Tibial nerve (tissue), 4 donors: Measurements from ENCODE around the gene ZSCAN2. TPM values are rescaled to one million over a fixed set of nuclear protein-coding genes. Genes with fewer than 3 reads are reported as not detected.

Experiments
- DNase-seq, 2 donors: peaks; one replicate each; pipeline ENCODE4 v3.0.0-alpha.2; 2019; ENCODE audit warnings: low spot score in 2 of 2
- H3K27ac ChIP-seq, 4 donors: fragments of 200-600 bp; sonication (generic) in 3 of 4; one replicate each; pipeline ENCODE4 v1.5.1; 2017 to 2019; ENCODE audit warnings: mild to moderate bottlenecking in 1 of 4
- H3K27me3 ChIP-seq, 2 donors: fragments of 200-600 bp; sonication (generic) in 1 of 2; one replicate each; pipeline versions ENCODE4 v1.5.1 to v1.6.0; 2017 to 2019
- H3K36me3 ChIP-seq, 3 donors: fragments of 200-600 bp; sonication (generic); one replicate each; pipeline ENCODE4 v1.5.1; 2018 to 2019
- H3K4me1 ChIP-seq, 4 donors: fragments of 200-600 bp; sonication (generic) in 3 of 4; one replicate each; pipeline ENCODE4 v1.5.1; 2017 to 2019
- H3K4me3 ChIP-seq, 4 donors: fragments of 200-600 bp; sonication (generic) in 3 of 4; one replicate each; pipeline ENCODE4 v1.5.1; 2017 to 2019; ENCODE audit warnings: mild to moderate bottlenecking in 1 of 4, moderate library complexity in 1 of 4
- H3K9me3 ChIP-seq, 4 donors: fragments of 200-600 bp; sonication (generic) in 3 of 4; one replicate each; pipeline ENCODE4 v1.5.1; 2017 to 2019
- CTCF ChIP-seq, 5 experiments: fragments of 200-600 bp in 3 of 5; fragments of 450-650 bp in 2 of 5; sonication (generic) in 3 of 5; IDR thresholded peaks; one replicate each; pipeline ENCODE4 v1.5.1; 2016 to 2019; ENCODE audit warnings: antibody characterized with exemption in 5 of 5, mild to moderate bottlenecking in 3 of 5, moderate library complexity in 2 of 5
- EP300 ChIP-seq, 2 donors: sonication (generic); formaldehyde crosslinking; IDR thresholded peaks; one replicate each; pipeline ENCODE4 v1.6.1; 2017; ENCODE audit warnings: antibody characterized with exemption in 2 of 2, mild to moderate bottlenecking in 1 of 2
- POLR2A ChIP-seq, 2 donors: fragments of 450-650 bp; IDR thresholded peaks; one replicate each; pipeline ENCODE4 v1.6.1; 2017; ENCODE audit warnings: antibody characterized with exemption in 2 of 2, mild to moderate bottlenecking in 2 of 2, moderate library complexity in 2 of 2
- WGBS, 2 donors: methylation state at CpG; one replicate each; pipeline ENCODE4 v1.1.5; 2018; 5-methylcytosine and 5-hydroxymethylcytosine counted together
- total RNA-seq, 4 donors: library from RNA; depleted of rRNA; stranded (reverse); fragments of >200 nt; gene quantifications; one replicate each; pipeline ENCODE4 v1.1.0, GENCODE V29; 2016

The ZSCAN2 gene
- total RNA-seq, 4 donors from 2014 or later: 4.1 to 7.2 (median 5.2) TPM

GRCh38 chr15:84658788-84659411, 58.1 kb downstream of the ZSCAN2 start:
- H3K4me3 ChIP-seq: peak overlapping the region; percentile 48 to 66 (median 58)
- 40% methylated on average over 7 of the region's 7 CpGs for WGBS, 2 donors
- no peaks in the 10 kb centered on the region for H3K27me3 ChIP-seq
- H3K4me1 ChIP-seq: peaks cover 0 to 34% (median 9%) of the 10 kb centered on the region in 4 donors
- no peaks in the 10 kb centered on the region for H3K9me3 ChIP-seq
- DNase-seq: no peak
- peak overlapping the region; percentile 75 to 93 (median 80) for H3K27ac ChIP-seq
- no peaks in the 10 kb centered on the region for H3K36me3 ChIP-seq
- TF ChIP-seq POLR2A (IDR thresholded peaks at IDR 0.05): no peak
- no peak for TF ChIP-seq CTCF (IDR thresholded peaks at IDR 0.05)
- no peak for TF ChIP-seq EP300 (IDR thresholded peaks at IDR 0.05)

GRCh38 chr15:84659904-84660781, 59.3 kb downstream of the ZSCAN2 start:
- Histone ChIP-seq H3K4me1 (peaks cover 0 to 30% (median 7%) of the 10 kb centered on the region in 4 donors), H3K27ac (no peak overlapping the region), H3K4me3 (no peak overlapping the region), H3K36me3 (peaks cover 0 to 8% (median 0%) of the 10 kb centered on the region in 3 donors), H3K27me3 (no peaks in the 10 kb centered on the region), H3K9me3 (no peaks in the 10 kb centered on the region)
- no peak for TF ChIP-seq CTCF (IDR thresholded peaks at IDR 0.05)
- no peak for TF ChIP-seq POLR2A (IDR thresholded peaks at IDR 0.05)
- no peak for TF ChIP-seq EP300 (IDR thresholded peaks at IDR 0.05)
- no peak for DNase-seq
- 76 to 78% methylated on average over 4 of the region's 4 CpGs for WGBS, 2 donors

- no peak for TF ChIP-seq POLR2A (IDR thresholded peaks at IDR 0.05)
- TF ChIP-seq EP300 (IDR thresholded peaks at IDR 0.05): no peak
- no peak for TF ChIP-seq CTCF (IDR thresholded peaks at IDR 0.05)
- DNase-seq: no peak
- Histone ChIP-seq H3K36me3 (peaks cover 0 to 17% (median 0%) of the 10 kb centered on the region in 3 donors), H3K9me3 (no peaks in the 10 kb centered on the region), H3K27ac (no peak overlapping the region), H3K4me1 (peaks cover 0 to 21% (median 5%) of the 10 kb centered on the region in 4 donors), H3K27me3 (no peaks in the 10 kb centered on the region), H3K4me3 (no peak overlapping the region)
- WGBS, 2 donors: 94 to 95% methylated on average over 10 of the region's 10 CpGs
Observed at GRCh38 chr15:84661001-84661400, 60.2 kb downstream of the ZSCAN2 start.

GRCh38 chr15:84666373-84666772, 65.6 kb downstream of the ZSCAN2 start:
- Histone ChIP-seq H3K9me3 (no peaks in the 10 kb centered on the region), H3K4me1 (no peaks in the 10 kb centered on the region), H3K27me3 (no peaks in the 10 kb centered on the region), H3K27ac (no peak overlapping the region), H3K36me3 (peaks cover 0 to 64% (median 0%) of the 10 kb centered on the region in 3 donors), H3K4me3 (no peak overlapping the region)
- DNase-seq: no peak
- no peak for TF ChIP-seq CTCF (IDR thresholded peaks at IDR 0.05)
- TF ChIP-seq POLR2A (IDR thresholded peaks at IDR 0.05): no peak
- no peak for TF ChIP-seq EP300 (IDR thresholded peaks at IDR 0.05)
- WGBS, 2 donors: 88 to 93% methylated on average over 2 of the region's 2 CpGs
